HepG2 (cell line): ENCODE data around the gene THADA. TPM values are rescaled to one million over a fixed set of nuclear protein-coding genes. Genes with fewer than 3 reads are reported as not detected.

ENCODE experiments used
- CC2D1A ChIP-seq: sonication (generic); formaldehyde crosslinking; IDR thresholded peaks from 2 replicates; pipeline ENCODE4 v1.8.1; 2023; ENCODE audit warnings: mild to moderate bottlenecking, missing genetic modification reagents
- CEBPB ChIP-seq: IDR thresholded peaks from 2 replicates; pipeline ENCODE4 v1.6.1; 2011; ENCODE audit warnings: low read depth, low read length, improper control_type of control experiment, borderline replicate concordance
- ESRRA ChIP-seq: sonication (generic); formaldehyde crosslinking; IDR thresholded peaks from 2 replicates; pipeline ENCODE4 v1.5.1; 2020; ENCODE audit warnings: mild to moderate bottlenecking, low read depth, missing genetic modification reagents
- FOXA1 ChIP-seq, 2 experiments: fragments of 450-650 bp in 1 of 2; sonication (generic) in 1 of 2; formaldehyde crosslinking in 1 of 2; IDR thresholded peaks; 2 replicates each; pipeline versions ENCODE4 v1.4.0 to v1.6.1; 2016 to 2020; ENCODE audit warnings: missing genetic modification reagents in 1 of 2
- GATAD1 ChIP-seq: IDR thresholded peaks from 2 replicates; pipeline ENCODE4 v1.6.1; 2016; ENCODE audit warnings: missing genetic modification reagents, missing compliant biosample characterization
- IRF1 ChIP-seq: sonication (generic); formaldehyde crosslinking; IDR thresholded peaks from 2 replicates; pipeline ENCODE4 v1.4.0; 2020; ENCODE audit warnings: low read depth, mild to moderate bottlenecking, missing genetic modification reagents
- MED1 ChIP-seq: sonication (generic); formaldehyde crosslinking; IDR thresholded peaks from 2 replicates; pipeline ENCODE4 v1.4.0; 2020; ENCODE audit warnings: missing genetic modification reagents
- MTA3 ChIP-seq: sonication (generic); formaldehyde crosslinking; IDR thresholded peaks from 2 replicates; pipeline ENCODE4 v1.4.0; 2020; ENCODE audit warnings: missing genetic modification reagents
- MYNN ChIP-seq: sonication (generic); formaldehyde crosslinking; IDR thresholded peaks from 2 replicates; pipeline ENCODE4 v1.4.0; 2020; ENCODE audit warnings: mild to moderate bottlenecking, low read depth, missing genetic modification reagents
- NKX3-1 ChIP-seq: sonication (generic); formaldehyde crosslinking; IDR thresholded peaks from 2 replicates; pipeline ENCODE4 v1.5.0; 2020; ENCODE audit warnings: missing genetic modification reagents
- NR2F6 ChIP-seq, 2 experiments: IDR thresholded peaks; 2 replicates each; pipeline ENCODE4 v1.6.1; 2016; ENCODE audit warnings: antibody characterized with exemption in 1 of 2, mild to moderate bottlenecking in 1 of 2
- RARA ChIP-seq: IDR thresholded peaks from 2 replicates; pipeline ENCODE4 v1.6.1; 2016; ENCODE audit warnings: missing genetic modification reagents, missing compliant biosample characterization
- RFX5 ChIP-seq: IDR thresholded peaks from 2 replicates; pipeline ENCODE4 v1.6.1; 2011; ENCODE audit warnings: low read depth, low read length, improper control_type of control experiment
- TARDBP ChIP-seq: sonication (generic); formaldehyde crosslinking; IDR thresholded peaks from 2 replicates; pipeline ENCODE4 v1.8.0; 2022; ENCODE audit warnings: mild to moderate bottlenecking, missing genetic modification reagents
- ZBTB4 ChIP-seq: sonication (generic); formaldehyde crosslinking; IDR thresholded peaks from 2 replicates; pipeline ENCODE4 v1.4.0; 2020; ENCODE audit warnings: missing genetic modification reagents, mild to moderate bottlenecking, borderline replicate concordance
- ZFP1 ChIP-seq: IDR thresholded peaks from 2 replicates; pipeline ENCODE4 v1.6.1; 2016
- ZFP36L1 ChIP-seq: sonication (generic); formaldehyde crosslinking; IDR thresholded peaks from 2 replicates; pipeline ENCODE4 v1.8.0; 2022; ENCODE audit warnings: mild to moderate bottlenecking, missing genetic modification reagents, moderate library complexity
- ZNF33B ChIP-seq: sonication (generic); formaldehyde crosslinking; IDR thresholded peaks from 2 replicates; pipeline ENCODE4 v1.5.1; 2020; ENCODE audit warnings: mild to moderate bottlenecking, missing genetic modification reagents
- ZNF430 ChIP-seq: sonication (generic); formaldehyde crosslinking; IDR thresholded peaks from 2 replicates; pipeline ENCODE4 v1.9.0; 2021; ENCODE audit warnings: mild to moderate bottlenecking, missing genetic modification reagents
- ZNF678 ChIP-seq: sonication (generic); formaldehyde crosslinking; IDR thresholded peaks from 2 replicates; pipeline ENCODE4 v1.4.0; 2020; ENCODE audit warnings: mild to moderate bottlenecking, missing genetic modification reagents
- ZNF782 ChIP-seq: sonication (generic); formaldehyde crosslinking; IDR thresholded peaks from 2 replicates; pipeline ENCODE4 v1.4.0; 2020; ENCODE audit warnings: missing genetic modification reagents, mild to moderate bottlenecking, borderline replicate concordance
- ZXDC ChIP-seq: sonication (generic); formaldehyde crosslinking; IDR thresholded peaks from 2 replicates; pipeline ENCODE4 v1.5.0; 2020; ENCODE audit warnings: mild to moderate bottlenecking, missing genetic modification reagents
- polyA plus RNA-seq, 8 experiments: library from polyadenylated mRNA; depleted of rRNA in 3 of 8; stranded (reverse) in 7 of 8; unstranded in 1 of 8; fragments of >200 nt; fragmentation: Illumina TruSeq in 4 of 8; extraction: Trizol in 4 of 8; gene quantifications; 2 replicates each; pipeline versions ENCODE4 v1.2.1 to v1.2.3, GENCODE V29; 2011 to 2016; ENCODE audit warnings: low read depth in 4 of 8, missing spikeins in 1 of 8, mixed read lengths in 1 of 8; ENCODE audit not compliant: insufficient read depth in 1 of 8
- total RNA-seq, 5 experiments: library from RNA; depleted of rRNA; stranded (reverse); fragments of >200 nt; fragmentation: Illumina TruSeq; extraction: Trizol; gene quantifications; 2 replicates each; pipeline ENCODE4 v1.2.3, GENCODE V29; 2016; ENCODE audit warnings: low read depth in 1 of 5

The THADA gene
- total and polyA plus RNA-seq, 2 of the 13 experiments (the other 11 are each of a cell fraction or from before 2014, with no cell fraction given): 12.7 to 21.7 TPM

DNA sequence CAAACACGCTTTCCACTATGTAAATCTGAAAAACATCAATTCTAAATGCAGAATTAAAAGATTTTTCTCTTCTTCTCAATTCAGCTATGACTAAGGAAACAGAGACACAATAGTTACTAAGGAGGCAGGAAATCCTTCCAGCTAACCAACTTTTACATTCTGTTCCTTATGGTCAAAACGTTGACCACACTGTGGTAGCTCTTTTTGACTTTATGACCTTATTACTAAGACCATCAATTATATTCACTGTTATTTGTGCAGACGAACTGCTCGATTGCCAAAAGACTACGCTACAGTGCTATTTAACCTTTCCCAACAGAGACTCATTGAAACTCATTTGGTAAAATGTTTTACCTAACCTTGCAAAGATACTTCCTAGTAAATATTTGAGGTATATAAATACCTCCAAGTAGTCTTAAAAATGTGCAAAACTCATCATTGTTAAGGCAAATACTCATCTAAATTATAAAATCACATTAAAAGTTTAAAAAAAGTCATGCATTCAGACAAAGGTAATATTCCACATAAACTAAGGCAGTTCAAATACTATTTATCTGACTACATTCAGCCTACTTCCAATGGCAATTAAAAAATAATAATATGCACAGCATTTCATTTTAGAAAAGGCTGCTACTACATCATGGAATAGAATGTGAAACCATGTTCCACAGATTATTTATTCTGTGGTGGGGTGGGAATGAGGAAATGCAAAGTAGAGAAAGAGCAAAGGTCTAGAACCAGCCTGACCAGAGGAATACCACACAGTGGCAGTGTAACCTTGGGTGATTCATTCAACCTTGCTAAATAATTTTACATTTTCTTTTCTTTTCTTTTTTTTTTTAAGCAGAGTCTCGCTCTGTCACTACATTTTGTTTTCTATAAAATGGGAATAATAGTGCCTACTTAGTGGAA, 139.9 kb downstream of the THADA start (continued):
- peak; percentile 44; the same call in 1 of the 2 replicates for TF ChIP-seq CEBPB
- TF ChIP-seq MED1 (CRISPR knock-in tag): peak; percentile 46; the same call in 1 of the 2 replicates
- TF ChIP-seq NR2F6 (IDR thresholded peaks at IDR 0.05): peak; percentile 64; the same call in 1 of the 2 replicates
- TF ChIP-seq NR2F6 (CRISPR knock-in tag; IDR thresholded peaks at IDR 0.05): peak; percentile 60
- peak; percentile 45; the same call in 1 of the 2 replicates for TF ChIP-seq TARDBP (CRISPR knock-in tag)
- TF ChIP-seq ZNF430 (CRISPR knock-in tag): no peak
- TF ChIP-seq RARA (CRISPR knock-in tag): peak; percentile 16; the same call in 1 of the 2 replicates
- TF ChIP-seq ZNF782: no peak
- peak; percentile 41; the same call in 1 of the 2 replicates for TF ChIP-seq GATAD1
- no peak for TF ChIP-seq ZFP1 (CRISPR knock-in tag)
- TF ChIP-seq ZNF33B (CRISPR knock-in tag): no peak
- TF ChIP-seq RFX5: no peak
- TF ChIP-seq ZFP36L1: peak; percentile 75
- TF ChIP-seq CC2D1A: no peak
- no peak for TF ChIP-seq NKX3-1 (CRISPR knock-in tag)
- TF ChIP-seq FOXA1 (IDR thresholded peaks at IDR 0.05): no peak
- TF ChIP-seq FOXA1 (CRISPR knock-in tag; IDR thresholded peaks at IDR 0.05): 0 out of 2 replicates have a peak, but pooled peaks have one; percentile 20
- no peak; the same call in 1 of the 2 replicates for TF ChIP-seq IRF1 (CRISPR knock-in tag)
- no peak for TF ChIP-seq ZNF678
- no peak for TF ChIP-seq ZBTB4 (CRISPR knock-in tag)
- TF ChIP-seq MTA3 (CRISPR knock-in tag): no peak
- TF ChIP-seq MYNN (CRISPR knock-in tag): no peak
- TF ChIP-seq ZXDC: no peak
- peak; percentile 74; the same call in 1 of the 2 replicates for TF ChIP-seq ESRRA (CRISPR knock-in tag)
